Measurements from ENCODE around the gene CCHCR1.

DNA sequence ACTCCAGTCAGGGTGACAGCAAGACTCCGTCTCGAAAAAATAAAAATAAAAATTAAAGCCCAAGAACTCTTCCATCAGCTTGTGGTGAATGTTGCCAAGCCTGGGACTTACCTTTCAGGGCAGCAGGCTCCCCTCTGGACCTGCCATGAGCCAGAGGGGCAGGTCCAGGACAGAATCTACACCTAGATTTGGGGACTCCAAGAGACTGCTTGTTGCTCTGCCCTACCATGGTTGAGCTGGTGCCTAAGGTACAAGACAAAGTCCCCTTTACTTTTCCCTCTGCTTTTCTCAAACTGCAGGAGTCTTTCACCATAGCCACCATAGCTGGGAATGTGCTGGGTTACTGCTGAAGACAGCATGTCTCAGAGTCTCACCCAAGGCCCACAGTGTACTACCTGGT lies 54.5 kb downstream of the CCHCR1 start:
- TF ChIP-seq EZH2 (IDR thresholded peaks at IDR 0.05; ENCODE audit: borderline replicate concordance, insufficient read depth, low read length, poor library complexity, severe bottlenecking) (no peak), SMC3 (conservative IDR thresholded peaks at IDR 0.05; ENCODE audit: poor library complexity) (no peak)
- TF ChIP-seq, protein P1, sequence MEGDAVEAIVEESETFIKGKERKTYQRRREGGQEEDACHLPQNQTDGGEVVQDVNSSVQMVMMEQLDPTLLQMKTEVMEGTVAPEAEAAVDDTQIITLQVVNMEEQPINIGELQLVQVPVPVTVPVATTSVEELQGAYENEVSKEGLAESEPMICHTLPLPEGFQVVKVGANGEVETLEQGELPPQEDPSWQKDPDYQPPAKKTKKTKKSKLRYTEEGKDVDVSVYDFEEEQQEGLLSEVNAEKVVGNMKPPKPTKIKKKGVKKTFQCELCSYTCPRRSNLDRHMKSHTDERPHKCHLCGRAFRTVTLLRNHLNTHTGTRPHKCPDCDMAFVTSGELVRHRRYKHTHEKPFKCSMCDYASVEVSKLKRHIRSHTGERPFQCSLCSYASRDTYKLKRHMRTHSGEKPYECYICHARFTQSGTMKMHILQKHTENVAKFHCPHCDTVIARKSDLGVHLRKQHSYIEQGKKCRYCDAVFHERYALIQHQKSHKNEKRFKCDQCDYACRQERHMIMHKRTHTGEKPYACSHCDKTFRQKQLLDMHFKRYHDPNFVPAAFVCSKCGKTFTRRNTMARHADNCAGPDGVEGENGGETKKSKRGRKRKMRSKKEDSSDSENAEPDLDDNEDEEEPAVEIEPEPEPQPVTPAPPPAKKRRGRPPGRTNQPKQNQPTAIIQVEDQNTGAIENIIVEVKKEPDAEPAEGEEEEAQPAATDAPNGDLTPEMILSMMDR (IDR thresholded peaks at IDR 0.05; ENCODE audit: poor library complexity, severe bottlenecking): no peak
